Tongue (tissue), 2 donors: ENCODE data around the gene TRPM3. TPM values are rescaled to one million over a fixed set of nuclear protein-coding genes. Genes with fewer than 3 reads are reported as not detected.

Experiments used
- DNase-seq: peaks from one replicate; pipeline ENCODE4 v3.0.0-alpha.2; 2015
- total RNA-seq: library from RNA; depleted of rRNA; stranded (reverse); fragments of >200 nt; gene quantifications from one replicate; pipeline ENCODE4 v1.2.3, GENCODE V29; 2014

The TRPM3 gene
- total RNA-seq, 1 donor from 2014 or later: 0.72 TPM

DNA sequence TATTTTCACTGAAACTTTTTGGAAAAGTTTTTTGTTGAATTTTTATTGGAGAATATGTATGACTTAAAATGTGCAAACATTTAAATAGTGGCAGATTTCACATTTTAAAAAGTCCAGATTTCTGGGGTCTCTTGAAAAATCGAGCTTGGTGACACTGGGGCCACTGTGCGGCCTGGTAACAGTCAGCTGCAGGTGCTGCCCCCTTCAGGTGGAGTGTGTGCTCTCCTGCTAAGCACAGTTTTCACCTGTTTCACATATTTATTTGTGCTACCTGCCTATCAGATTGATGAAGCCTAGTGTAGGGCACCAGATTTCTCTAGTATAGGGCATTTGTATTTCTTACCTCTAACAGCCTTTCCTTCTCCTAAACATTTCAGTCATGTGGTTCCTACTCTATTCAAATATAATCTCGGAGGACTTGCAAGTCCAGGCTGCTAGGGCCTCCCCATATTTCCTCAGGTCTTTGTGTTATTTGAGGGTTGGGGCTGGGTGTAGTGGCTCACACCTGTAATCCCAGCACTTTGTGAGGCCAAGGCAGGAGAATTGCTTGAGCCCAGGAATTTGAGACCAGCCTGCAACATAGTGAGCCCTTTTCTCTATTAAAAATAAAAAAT is 611.2 kb downstream of the TRPM3 start:
- no peak for DNase-seq

GRCh38 chr9:70506159-70506558 is 615.3 kb downstream of the TRPM3 start:
- DNase-seq: no peak

DNA sequence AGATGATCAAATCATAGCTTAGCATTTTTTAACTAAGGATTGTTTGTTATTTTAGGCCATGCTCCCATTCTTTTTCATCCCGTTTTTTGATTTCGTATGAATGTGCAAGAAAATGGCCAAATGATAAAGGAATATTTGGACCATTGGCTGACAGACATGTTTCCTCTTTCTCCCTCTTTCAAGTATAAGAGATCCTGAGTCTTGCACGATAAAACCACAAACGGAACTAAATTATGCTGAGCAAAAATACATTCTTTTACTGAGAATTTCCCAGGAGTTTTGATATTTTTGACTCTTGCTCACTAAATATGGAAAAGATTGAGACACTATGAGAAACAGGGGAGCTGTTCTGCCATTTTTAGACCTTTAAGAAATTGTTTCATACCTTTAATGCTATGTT is 616.6 kb downstream of the TRPM3 start:
- DNase-seq: peak; percentile 23

DNA sequence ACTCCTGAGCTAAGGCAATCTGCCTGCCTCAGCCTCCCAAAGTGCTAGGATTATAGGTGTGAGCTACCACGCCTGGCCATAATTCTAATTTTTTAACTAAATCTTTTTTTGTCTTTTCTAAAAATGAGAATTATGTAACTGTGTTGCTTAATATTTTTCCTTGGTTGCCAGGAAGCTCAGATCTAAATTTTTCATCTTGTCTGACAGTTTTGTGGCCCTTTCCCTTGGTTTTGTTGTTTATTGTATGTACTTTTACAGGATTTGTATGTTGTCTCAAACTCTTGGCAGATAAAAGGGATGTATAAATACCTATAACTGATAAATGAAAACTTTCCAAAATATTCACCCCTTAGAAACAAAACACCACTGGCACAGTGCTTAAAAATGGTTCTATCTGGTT is 618.7 kb downstream of the TRPM3 start:
- no peak for DNase-seq

DNA sequence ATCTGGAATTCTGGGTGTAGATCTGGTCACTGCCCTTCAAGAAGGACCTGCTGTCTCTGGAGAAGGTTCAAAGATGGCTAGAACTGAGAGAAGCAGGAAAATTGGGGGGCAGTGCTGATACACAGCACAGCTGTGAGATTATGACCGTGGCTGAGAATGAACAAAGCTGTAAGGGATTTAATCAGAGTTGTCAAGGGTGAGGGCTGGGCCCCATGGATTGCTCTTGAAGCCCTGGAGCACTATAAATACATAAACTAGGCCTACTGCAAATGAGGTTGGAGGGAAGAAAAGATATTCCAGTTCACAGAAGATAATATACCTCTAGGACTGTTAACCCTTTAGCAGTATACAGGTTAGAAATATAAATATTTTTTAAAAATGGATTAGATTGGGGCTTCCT is 620.6 kb downstream of the TRPM3 start:
- DNase-seq: no peak

- no peak for DNase-seq
These were observed 621.8 kb downstream of the TRPM3 start for GRCh38 chr9:70499621-70500020.

GRCh38 chr9:70498866-70499265 is 622.6 kb downstream of the TRPM3 start:
- no peak for DNase-seq

- DNase-seq: no peak
These were observed 625.2 kb downstream of the TRPM3 start for GRCh38 chr9:70496244-70496643.

DNA sequence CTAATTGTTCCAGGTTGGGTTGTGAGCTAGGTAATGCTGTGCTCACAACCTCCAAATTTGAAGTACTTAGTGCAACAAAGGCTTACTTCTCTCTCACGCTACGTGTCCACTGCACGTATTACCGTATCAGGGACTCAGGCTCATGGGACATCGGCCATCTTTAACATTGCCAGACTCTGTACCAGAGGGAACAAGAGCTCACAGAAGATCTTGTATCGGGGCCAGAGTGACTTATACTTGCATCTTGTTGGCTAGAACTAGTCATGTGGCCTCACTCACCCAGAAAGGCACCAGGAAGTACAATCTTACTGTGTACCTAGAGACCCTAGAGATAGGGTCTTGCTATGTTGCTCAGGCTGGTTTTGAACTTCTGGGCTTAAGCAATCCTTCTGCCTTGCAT is 625.9 kb downstream of the TRPM3 start:
- DNase-seq: no peak

DNA sequence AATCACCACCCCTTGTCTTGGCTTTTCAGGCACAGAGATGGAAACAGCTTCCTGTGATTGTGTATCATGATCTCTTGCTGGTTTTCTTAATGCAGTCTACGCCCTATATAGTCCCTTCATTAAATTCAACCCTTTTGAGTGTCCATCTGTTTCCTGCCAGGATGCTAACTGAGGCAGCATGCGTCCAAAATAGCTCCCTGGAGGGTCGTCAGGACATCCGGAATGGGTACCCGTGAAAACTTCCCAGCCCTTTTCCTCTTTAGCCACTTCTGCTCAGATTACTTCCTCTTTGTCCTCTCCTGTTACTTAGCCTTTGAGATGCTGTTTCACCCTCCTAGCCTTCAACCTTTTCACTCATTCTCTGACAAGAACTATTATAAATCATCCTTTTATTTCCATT is 627.2 kb downstream of the TRPM3 start:
- DNase-seq: no peak

DNA sequence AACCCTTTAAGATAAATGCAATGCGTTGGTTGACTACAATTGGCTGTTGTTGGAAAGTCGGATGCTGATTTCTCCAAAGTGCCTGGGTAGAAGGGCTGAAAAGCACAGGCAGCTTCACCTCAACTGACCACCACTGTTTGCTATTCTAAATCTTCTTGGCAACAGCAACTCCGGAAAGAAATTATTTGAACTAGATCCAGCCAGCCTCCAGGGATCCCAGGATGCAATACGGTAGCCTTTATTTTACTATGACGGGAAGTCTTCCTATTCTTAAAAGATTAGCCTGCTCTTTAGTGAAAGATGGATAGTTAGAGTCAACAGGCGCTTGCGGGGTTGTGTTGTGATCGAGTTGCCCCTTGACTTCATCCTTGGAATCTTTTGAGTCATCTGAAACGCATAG is 628.4 kb downstream of the TRPM3 start:
- DNase-seq: no peak

DNA sequence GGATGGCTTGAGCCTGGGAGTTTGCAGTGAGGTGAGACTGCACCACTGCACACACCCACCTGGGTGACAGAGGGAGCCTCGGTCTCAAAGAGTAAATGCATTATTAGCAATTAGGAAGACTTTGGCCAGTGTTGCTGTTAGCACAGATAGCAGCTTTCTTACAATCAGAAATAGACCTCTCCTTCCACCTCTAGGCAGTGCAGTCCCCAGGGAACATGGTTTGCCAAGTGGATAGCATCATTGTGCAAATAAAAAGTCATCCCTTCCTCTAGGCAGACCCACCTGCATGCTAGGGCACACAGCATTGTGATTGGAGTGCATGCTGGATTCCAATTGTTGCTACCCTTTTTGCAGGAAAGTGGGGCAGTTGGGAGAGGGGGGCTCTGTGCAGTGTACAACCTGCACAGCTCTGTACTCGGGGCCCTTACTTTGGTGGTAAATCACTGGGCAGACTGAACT is 629.1 kb downstream of the TRPM3 start:
- no peak for DNase-seq

DNA sequence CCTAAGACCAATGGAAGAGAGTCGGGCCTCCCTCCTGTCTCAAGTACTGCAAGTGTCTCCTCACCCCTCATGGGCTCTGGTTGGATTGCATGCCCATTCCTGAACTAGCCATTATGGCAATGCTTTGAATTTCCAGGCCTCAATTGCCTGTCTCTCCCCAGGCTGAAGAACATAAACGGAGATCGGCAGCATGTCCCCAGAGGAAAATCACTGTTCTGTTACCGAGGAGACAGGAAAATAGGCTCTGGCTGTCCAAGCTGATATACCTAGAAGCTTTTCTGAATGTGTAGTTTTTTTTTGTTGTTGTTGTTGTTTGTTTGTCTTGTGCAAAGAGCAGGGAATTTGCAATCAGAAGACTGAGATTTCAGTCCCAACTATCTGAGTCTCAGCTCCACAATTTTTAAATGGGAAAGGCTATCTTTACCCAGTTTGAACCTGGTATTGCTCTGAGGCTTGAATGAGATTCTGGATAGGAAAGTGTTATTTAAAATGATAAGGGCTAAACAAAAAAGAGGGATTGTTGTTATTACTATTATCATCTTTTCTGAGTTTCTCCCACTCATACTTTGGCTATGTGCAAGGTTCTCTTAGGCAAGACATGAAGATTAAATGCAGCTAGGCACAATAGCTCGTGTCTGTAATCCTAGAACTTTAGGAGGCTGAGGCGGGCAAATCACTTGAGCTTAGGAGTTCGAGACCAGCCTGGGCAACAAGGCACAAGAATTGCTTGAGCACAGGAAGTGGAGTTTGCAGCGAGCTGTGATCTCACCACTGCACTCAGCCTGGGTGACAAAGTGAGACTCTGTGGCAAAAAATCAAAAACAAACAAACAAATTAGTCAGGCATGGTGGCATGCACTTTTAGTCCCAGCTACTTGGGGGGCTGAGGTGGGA is 629.7 kb downstream of the TRPM3 start:
- no peak for DNase-seq

DNA sequence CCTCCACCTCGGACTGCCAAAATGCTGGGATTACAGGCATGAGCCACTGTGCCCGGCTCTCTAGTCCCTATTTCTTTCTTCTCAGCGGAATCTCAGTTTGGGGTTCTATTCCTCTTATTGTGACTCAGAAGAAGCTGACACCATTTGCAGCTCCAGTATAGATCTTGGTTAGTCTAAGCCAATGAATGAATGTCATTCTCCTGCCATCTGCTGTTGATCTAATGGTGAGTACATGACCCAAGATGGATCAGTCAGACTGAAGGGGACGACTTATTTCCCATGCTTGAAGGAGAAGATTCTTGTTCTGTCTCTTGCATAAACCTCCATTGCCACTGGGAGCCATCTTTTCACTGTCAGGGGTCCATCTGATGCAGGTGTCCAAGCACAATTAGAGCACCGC is 630.9 kb downstream of the TRPM3 start:
- DNase-seq: no peak

- no peak for DNase-seq
These were observed 632.7 kb downstream of the TRPM3 start for GRCh38 chr9:70488793-70489105.

DNA sequence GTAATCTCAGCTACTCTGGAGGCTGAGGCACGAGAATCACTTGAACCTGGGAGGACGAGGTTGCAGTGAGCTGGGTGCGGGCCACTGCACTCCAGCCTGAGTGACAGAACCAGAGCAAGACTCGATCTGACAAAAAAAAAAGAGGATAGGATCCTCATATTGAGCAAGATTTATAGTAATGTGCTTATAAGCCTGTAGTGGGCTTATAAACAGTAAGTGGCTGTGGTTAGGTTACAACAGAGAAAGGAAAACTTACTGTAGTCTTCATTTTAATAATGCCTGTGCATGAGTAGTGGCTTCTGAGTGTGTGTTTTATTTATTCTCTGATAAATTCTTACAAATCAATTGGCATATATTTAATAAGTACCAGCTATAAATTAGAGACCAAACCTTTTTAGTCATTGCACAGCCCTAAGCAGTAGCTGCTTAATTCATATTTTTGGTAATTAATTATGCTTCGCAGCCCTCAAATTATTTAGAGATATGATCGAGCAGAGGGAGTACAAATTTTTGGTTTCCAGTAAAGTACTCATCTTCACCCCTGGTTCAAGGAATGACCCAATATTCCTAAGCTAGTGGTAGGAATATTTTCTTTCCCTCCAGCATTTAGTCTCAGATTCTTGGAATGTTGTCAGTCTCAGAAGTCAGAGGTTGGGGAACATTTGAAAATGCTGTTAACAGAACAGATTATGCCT is 633.2 kb downstream of the TRPM3 start:
- no peak for DNase-seq

DNA sequence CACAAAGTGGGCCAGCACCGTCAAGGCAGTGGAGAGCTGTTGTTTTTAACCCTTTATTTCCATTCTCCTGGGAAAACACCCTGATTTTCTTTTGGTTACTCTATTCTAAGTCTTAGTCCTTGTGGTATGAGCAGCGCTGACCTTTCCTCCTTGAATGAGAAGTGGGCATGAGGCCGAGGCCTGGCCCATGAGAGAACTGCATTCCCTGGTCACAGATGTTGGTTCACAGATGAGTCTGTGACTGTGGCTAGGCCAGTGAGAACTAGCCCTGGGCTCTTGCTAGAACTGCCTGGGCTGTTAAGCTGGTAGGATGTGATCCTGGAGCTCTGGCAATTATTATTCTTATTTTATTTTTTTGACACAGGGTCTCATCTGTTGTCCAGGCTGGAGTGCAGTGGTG is 635.3 kb downstream of the TRPM3 start:
- no peak for DNase-seq

- no peak for DNase-seq
These were observed 636.1 kb downstream of the TRPM3 start for GRCh38 chr9:70485273-70485858.

GRCh38 chr9:70484232-70485130 is 636.9 kb downstream of the TRPM3 start:
- DNase-seq: peak; percentile 58

- no peak for DNase-seq
These were observed 640.0 kb downstream of the TRPM3 start for GRCh38 chr9:70481471-70481870.

DNA sequence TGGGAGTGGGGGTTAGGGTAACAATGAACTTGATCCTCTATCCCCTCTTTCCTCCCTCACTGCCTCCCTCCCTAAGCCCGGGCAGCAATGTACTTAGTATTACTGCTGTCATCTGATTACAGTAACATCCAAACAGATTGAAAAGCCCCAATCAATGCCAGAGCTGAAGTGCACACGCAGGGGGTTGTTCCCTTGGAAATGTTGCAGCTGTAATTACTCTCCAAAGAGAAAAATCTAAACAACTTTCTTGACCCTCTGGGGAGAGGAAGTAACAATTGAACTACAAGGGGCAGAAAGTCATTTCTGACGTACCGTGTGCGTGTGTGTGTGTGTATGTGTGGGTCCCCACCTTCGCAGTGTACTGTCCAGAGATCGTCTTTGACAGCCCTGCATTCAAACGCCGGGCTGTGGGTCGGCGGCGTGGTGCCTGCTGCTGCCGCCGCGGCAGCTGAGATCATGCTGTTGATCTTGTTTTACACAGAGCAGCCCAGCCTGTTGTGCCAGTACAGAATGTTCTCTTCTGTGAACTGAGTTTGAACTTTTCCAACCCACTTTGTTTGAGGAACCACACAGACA is 640.9 kb downstream of the TRPM3 start:
- peak; percentile 85 for DNase-seq

DNA sequence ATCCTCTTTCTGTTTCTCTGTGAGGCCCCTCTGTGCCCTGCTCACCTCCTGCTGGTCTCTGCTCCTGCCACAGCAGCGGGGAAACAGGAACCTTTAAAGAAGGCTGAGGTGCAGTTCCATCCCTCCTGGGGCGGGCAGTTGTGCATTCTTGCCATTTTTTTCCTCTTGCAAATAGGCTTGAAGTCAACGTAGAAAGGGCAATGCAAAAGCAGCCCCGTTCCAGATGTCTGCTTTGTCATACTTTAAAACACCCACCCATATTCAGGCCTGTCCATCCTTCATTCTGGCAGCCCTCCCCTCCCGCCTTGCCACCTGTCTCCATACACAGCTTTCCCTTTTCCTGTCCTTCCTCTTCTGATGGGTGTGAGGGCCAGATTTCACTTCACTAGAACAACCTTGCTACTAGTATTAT is 641.5 kb downstream of the TRPM3 start:
- DNase-seq: peak; percentile 37
